B cell (primary cell): ENCODE results near the gene AUNIP. TPM values are rescaled to one million over a fixed set of nuclear protein-coding genes. Genes with fewer than 3 reads are reported as not detected.

Experiments
- ATAC-seq: fragments of 200-7000 bp; cut with Tn5 transposase; one replicate; pipeline ENCODE4 v1.10.0; 2021; ENCODE audit warnings: low read depth, mild to moderate bottlenecking, moderate number of reproducible peaks, moderate library complexity
- CTCF ChIA-PET: fragments of 350-600 bp; sonication (Branson Sonifier 250); formaldehyde crosslinking; loops from one replicate; lab custom pipeline; 2021; ENCODE audit warnings: antibody characterized with exemption, inconsistent platforms; lab: Charles Lee
- POLR2A ChIA-PET: fragments of 350-600 bp; sonication (Branson Sonifier 250); formaldehyde crosslinking; loops from one replicate; lab custom pipeline; 2021; ENCODE audit warnings: antibody characterized with exemption; lab: Charles Lee
- DNase-seq: peaks from one replicate; pipeline ENCODE4 v3.0.0; 2013
- H2AFZ ChIP-seq: 2 replicates; pipeline ENCODE4 v1.6.1; 2012; ENCODE audit warnings: mild to moderate bottlenecking, low read depth, low read length; ENCODE audit not compliant: insufficient read depth, poor library complexity, severe bottlenecking
- H3K27ac ChIP-seq, 2 donors: 1 replicate in 1 of 2; 2 replicates in 1 of 2; pipeline ENCODE4 v1.5.1; 2012 to 2013; ENCODE audit warnings: low read length in 2 of 2, mild to moderate bottlenecking in 2 of 2, moderate library complexity in 1 of 2
- H3K27me3 ChIP-seq, 4 experiments: fragments of 200-600 bp in 1 of 4; sonication (generic) in 1 of 4; replicated peaks in 1 of 4; 1 replicate in 2 of 4; 2 replicates in 2 of 4; pipeline versions ENCODE4 v1.6.1 to v1.7.0; 2013 to 2016; ENCODE audit warnings: low read length in 3 of 4, mild to moderate bottlenecking in 2 of 4, mixed read lengths in 1 of 4, moderate library complexity in 1 of 4; ENCODE audit not compliant: insufficient read depth in 4 of 4, control insufficient read depth in 3 of 4; ENCODE audit errors: control extremely low read depth in 1 of 4
- H3K36me3 ChIP-seq, 2 experiments: replicated peaks in 1 of 2; 1 replicate in 1 of 2; 2 replicates in 1 of 2; pipeline versions ENCODE4 v1.6.1 to v1.7.1; 2013; ENCODE audit warnings: low read length in 1 of 2; ENCODE audit not compliant: insufficient read depth in 2 of 2, control insufficient read depth in 1 of 2; ENCODE audit errors: control extremely low read depth in 1 of 2, extremely low read depth in 1 of 2
- H3K4me1 ChIP-seq, 2 donors: fragments of 200-600 bp in 1 of 2; sonication (generic) in 1 of 2; 1 replicate in 1 of 2; 2 replicates in 1 of 2; pipeline versions ENCODE4 v1.5.1 to v1.6.1; 2013 to 2017; ENCODE audit warnings: low read length in 2 of 2; ENCODE audit not compliant: control insufficient read depth in 2 of 2, insufficient read depth in 2 of 2
- H3K4me2 ChIP-seq: replicated peaks from 2 replicates; pipeline ENCODE3; 2012; ENCODE audit warnings: mild to moderate bottlenecking, low read depth, low read length; ENCODE audit not compliant: poor library complexity, severe bottlenecking
- H3K4me3 ChIP-seq, 5 experiments: fragments of 200-600 bp in 1 of 5; sonication (generic) in 1 of 5; 1 replicate in 3 of 5; 2 replicates in 2 of 5; pipeline versions ENCODE4 v1.5.1 to v1.7.0; 2011 to 2016; ENCODE audit warnings: low read length in 4 of 5, mild to moderate bottlenecking in 4 of 5, low read depth in 2 of 5, control low read depth in 1 of 5, moderate library complexity in 1 of 5; ENCODE audit not compliant: insufficient read depth in 1 of 5; ENCODE audit errors: control extremely low read depth in 1 of 5, extremely low read depth in 1 of 5
- H3K79me2 ChIP-seq: fragments of 200-600 bp; sonication (generic); one replicate; pipeline ENCODE4 v1.6.0; 2016; ENCODE audit warnings: low read length; ENCODE audit not compliant: control insufficient read depth, insufficient read depth
- H3K9ac ChIP-seq: fragments of 200-600 bp; sonication (generic); 2 replicates; pipeline ENCODE4 v1.6.1; 2017; ENCODE audit warnings: mild to moderate bottlenecking, low read length, moderate library complexity
- H3K9me3 ChIP-seq, 3 donors: one replicate each; pipeline versions ENCODE4 v1.6.1 to v1.7.1; 2013; ENCODE audit warnings: low read length in 2 of 3; ENCODE audit not compliant: control insufficient read depth in 2 of 3, insufficient read depth in 1 of 3; ENCODE audit errors: control extremely low read depth in 1 of 3
- H4K20me1 ChIP-seq: 2 replicates; pipeline ENCODE4 v1.6.0; 2012; ENCODE audit warnings: mild to moderate bottlenecking, low read length; ENCODE audit not compliant: insufficient read depth, control insufficient read depth, poor library complexity, severe bottlenecking
- H3K27ac Mint-ChIP-seq: one replicate; pipeline ENCODE4 v1.8.0; 2021; ENCODE audit warnings: mixed read lengths
- H3K27me3 Mint-ChIP-seq: one replicate; pipeline ENCODE4 v1.8.0; 2021; ENCODE audit warnings: mixed read lengths
- H3K4me1 Mint-ChIP-seq: one replicate; pipeline ENCODE4 v1.8.0; 2021; ENCODE audit warnings: mixed read lengths
- H3K4me3 Mint-ChIP-seq: one replicate; pipeline ENCODE4 v1.8.0; 2021; ENCODE audit warnings: mixed read lengths
- H3K9me3 Mint-ChIP-seq: one replicate; pipeline ENCODE4 v1.8.0; 2022; ENCODE audit warnings: mixed read lengths; ENCODE audit not compliant: insufficient read depth
- CTCF ChIP-seq: fragments of 200-600 bp; IDR thresholded peaks from one replicate; pipeline ENCODE4 v1.8.0; 2022; ENCODE audit warnings: antibody characterized with exemption, mild to moderate bottlenecking
- EZH2 ChIP-seq: IDR thresholded peaks from 2 replicates; pipeline ENCODE4 v1.6.1; 2012; ENCODE audit warnings: borderline replicate concordance, low read depth, mild to moderate bottlenecking, moderate library complexity, low read length; ENCODE audit not compliant: insufficient read depth, poor library complexity, severe bottlenecking
- WGBS: methylation state at CpG from one replicate; pipeline ENCODE4 v1.1.5; 2013; ENCODE audit warnings: missing lambda C conversion rate; ENCODE audit not compliant: insufficient coverage; 5-methylcytosine and 5-hydroxymethylcytosine counted together
- intact Hi-C: fragments of 100-400 bp; cut with micrococcal nuclease; formaldehyde crosslinking; loops from one replicate; pipeline ENCODE4 v1.10.0; 2022
- polyA plus RNA-seq: library from polyadenylated mRNA; depleted of rRNA; stranded (reverse); fragments of >200 nt; gene quantifications from 2 replicates; pipeline ENCODE4 v1.2.3, GENCODE V29; 2012
- total RNA-seq, 2 donors: library from RNA; stranded (reverse); fragments of 120-200 nt in 1 of 2; gene quantifications; 1 replicate in 1 of 2; 2 replicates in 1 of 2; pipeline versions ENCODE4 v1.2.3 to v1.2.4, GENCODE V29; 2013 to 2022

The AUNIP gene
- total and polyA plus RNA-seq, 2 donors (not counting 1 experiment from before 2014, with no cell fraction given) = 0.27 TPM; not detected in 1

GRCh38 chr1:25864434-25864833 lies 5.2 kb upstream of the AUNIP start:
- CTCF ChIA-PET = no interaction called here
- intact Hi-C loops = no loop called here

More at GRCh38 chr1:25864434-25864833, 5.2 kb upstream of the AUNIP start:
- no peak for ATAC-seq
- POLR2A ChIA-PET = no interaction called here
- Histone ChIP-seq H2AFZ (no peak overlapping the region), H3K36me3 (no peaks in the 10 kb centered on the region), H3K9me3 (peaks cover 0 to 4% (median 0%) of the 10 kb centered on the region in 3 donors), H3K27me3 (no peaks in the 10 kb centered on the region), H4K20me1 (no peaks in the 10 kb centered on the region), H3K4me1 (peaks cover 15 to 21% of the 10 kb centered on the region in 2 donors), H3K27ac (no peak overlapping the region), H3K4me3 (no peak overlapping the region), H3K79me2 (no peaks in the 10 kb centered on the region), H3K9ac (no peak overlapping the region), H3K4me2 (no peak overlapping the region)
- peaks cover 17% of the 10 kb centered on the region for H3K4me1 Mint-ChIP-seq
- H3K27me3 Mint-ChIP-seq = no peaks in the 10 kb centered on the region
- WGBS = 96% methylated on average over 2 of the region's 3 CpGs
- TF ChIP-seq EZH2 = no peak
- no peak for TF ChIP-seq CTCF
- no peak overlapping the region for H3K4me3 Mint-ChIP-seq
- H3K27ac Mint-ChIP-seq = no peak overlapping the region
- DNase-seq = no peak
- H3K9me3 Mint-ChIP-seq = no peaks in the 10 kb centered on the region
